PC-9 (cell line): ENCODE results near the gene CCSAP.

Source experiments
- CTCF ChIP-seq: fragments of 200-600 bp; sonication (generic); conservative IDR thresholded peaks from 2 replicates; pipeline ENCODE4 v1.6.1; 2017; ENCODE audit warnings: mixed run types, antibody characterized with exemption, mild to moderate bottlenecking, moderate library complexity
- EZH2 ChIP-seq: fragments of 200-600 bp; sonication (generic); IDR thresholded peaks from 2 replicates; pipeline ENCODE4 v1.8.0; 2017; ENCODE audit warnings: antibody characterized with exemption, low read depth

- no peak for TF ChIP-seq CTCF
- no peak for TF ChIP-seq EZH2
These were observed 6.9 kb upstream of the CCSAP start for GRCh38 chr1:229349463-229350385.
